ENCODE data around the gene BCAT1.
A peak's percentile ranks its signal among the peaks of the same experiment; 100 is the strongest.

BCAT1 gene, protein sequence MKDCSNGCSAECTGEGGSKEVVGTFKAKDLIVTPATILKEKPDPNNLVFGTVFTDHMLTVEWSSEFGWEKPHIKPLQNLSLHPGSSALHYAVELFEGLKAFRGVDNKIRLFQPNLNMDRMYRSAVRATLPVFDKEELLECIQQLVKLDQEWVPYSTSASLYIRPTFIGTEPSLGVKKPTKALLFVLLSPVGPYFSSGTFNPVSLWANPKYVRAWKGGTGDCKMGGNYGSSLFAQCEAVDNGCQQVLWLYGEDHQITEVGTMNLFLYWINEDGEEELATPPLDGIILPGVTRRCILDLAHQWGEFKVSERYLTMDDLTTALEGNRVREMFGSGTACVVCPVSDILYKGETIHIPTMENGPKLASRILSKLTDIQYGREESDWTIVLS

DNA sequence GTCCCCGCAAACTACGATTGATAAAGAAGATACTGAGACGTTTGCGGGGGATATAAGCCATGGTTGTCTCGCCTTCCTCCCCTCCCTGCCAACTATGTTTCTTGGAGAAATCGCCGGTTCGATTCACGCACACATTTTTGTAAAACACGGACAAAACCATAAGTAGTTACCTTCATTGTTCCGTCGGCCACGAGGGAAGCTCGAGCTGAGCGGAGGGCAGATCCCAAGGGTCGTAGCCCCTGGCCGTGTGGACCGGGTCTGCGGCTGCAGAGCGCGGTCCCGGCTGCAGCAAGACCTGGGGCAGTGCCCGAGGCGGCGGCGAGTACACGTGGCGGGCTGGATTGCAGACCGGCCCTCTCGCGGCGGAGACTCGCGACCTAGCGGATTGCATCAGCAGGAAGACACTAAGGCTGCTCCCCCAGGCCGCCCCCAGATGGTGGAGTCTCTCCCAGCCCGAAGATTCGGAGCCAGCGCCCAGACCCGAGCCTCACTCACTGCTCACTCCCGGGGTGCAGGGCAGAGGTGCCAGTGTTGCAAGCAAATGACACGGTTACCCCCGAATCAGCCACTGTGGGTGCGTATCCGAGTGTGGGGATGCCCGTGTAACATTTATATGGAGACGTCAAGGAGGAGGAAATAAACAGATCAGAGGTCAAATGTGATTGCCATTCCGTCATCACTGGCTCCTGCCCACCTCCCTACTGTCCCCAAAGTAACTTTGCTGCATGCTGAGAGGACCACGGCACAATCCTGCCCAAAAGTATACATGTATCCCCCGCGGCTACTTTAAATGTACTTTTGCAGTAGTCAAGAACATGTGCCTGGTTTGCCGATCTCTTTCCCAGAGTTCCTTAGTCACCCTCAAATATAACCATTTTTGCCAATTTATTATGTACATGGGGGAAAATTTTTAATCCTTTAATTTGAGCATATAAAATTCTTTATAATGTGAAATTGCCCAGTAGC, at the start of gene BCAT1:
Gene BCAT1 (minus strand): TSS at position 345 of the 966 bp plus-strand sequence. CDS start 169 bp downstream, at position 176.
- in situ Hi-C loops (cut with HindIII; ENCODE audit: low pct_unique_long_range_greater_than_20kb, low sequenced_read_pairs) = no loop called here
- no peak for DNase-seq (ENCODE audit: low read depth in 1 of 2, low spot score in 1 of 2)

DNA sequence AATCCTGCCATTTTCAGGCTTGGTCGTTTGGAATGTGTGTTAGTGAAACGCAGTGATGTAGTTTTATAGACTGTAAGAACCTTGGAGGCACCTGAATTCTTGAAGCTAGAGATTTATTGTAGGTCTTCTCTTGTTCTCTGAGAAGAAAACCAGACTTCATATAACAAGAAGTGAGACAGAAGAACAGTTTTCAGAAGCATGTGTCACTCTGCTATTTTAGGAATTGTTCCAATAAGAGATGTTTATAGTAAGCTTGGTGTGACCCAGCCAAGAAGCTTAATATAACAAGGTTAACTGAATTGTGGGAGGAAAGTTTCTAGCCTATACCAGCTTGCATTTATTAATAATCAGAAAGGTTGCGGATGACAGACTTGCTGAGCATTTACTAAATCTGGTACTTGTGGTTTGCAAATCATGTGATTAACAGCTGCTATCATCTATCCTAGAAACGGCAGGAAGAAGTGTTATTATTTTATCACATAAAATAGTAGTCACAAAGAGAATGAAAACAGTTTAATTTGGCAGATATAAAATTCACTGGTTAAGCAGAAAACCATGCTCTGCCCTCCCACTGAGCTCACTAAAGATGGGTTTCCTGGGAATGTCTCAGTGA, 49.2 kb upstream of the BCAT1 start:
- no peak for DNase-seq (ENCODE audit: low read depth in 1 of 2, low spot score in 1 of 2)
- in situ Hi-C loops (cut with HindIII; ENCODE audit: low pct_unique_long_range_greater_than_20kb, low sequenced_read_pairs) = no loop called here
- TF ChIP-seq JUND (IDR thresholded peaks at IDR 0.05; ENCODE audit: low read depth) = no peak

More for the DNA sequence above, at the start of gene BCAT1:
- TF ChIP-seq JUND (IDR thresholded peaks at IDR 0.05; ENCODE audit: low read depth) = no peak

DNA sequence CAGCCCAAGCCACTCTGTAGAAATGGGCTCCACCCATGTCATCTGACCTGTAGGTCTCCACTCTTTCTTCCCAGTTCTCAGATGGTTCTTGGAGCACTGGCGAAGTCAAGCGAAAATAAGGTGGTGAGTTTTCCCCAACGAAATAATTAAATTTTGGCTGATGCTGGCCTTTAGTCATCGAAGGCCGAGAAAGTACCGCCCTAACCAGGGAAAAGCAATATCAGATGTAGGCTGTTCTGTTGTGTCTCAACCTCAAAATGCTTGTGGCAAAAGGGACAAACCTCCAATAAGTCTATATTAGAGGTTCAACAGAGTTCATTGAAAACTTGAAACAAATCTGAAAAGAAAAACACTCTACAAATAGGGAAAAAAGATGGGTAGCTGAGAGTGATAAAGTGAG, 48.6 kb upstream of the BCAT1 start:
- DNase-seq (ENCODE audit: low read depth in 1 of 2, low spot score in 1 of 2) = no peak
- no peak for TF ChIP-seq JUND (IDR thresholded peaks at IDR 0.05; ENCODE audit: low read depth)
- in situ Hi-C loops (cut with HindIII; ENCODE audit: low pct_unique_long_range_greater_than_20kb, low sequenced_read_pairs) = no loop called here

DNA sequence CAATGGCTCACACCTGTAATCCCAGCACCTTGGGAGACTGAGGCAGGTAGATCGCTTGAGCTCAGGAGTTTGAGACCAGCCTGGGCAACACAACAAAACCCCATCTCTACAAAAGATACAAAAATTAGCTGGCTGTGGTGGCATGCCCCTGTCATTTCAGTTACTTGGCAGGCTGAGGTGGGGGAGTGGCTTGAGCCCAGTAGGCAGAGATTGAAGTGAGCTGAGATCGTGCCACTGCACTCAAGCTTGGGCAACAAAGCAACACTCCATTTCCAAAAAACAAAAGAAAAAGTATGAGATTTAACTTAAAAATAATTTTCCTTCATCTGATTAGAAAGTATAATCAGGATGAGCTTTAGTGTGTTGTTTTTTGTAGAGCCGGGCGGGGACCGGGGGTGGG, 47.9 kb upstream of the BCAT1 start:
- in situ Hi-C loops (cut with HindIII; ENCODE audit: low pct_unique_long_range_greater_than_20kb, low sequenced_read_pairs) = no loop called here
- TF ChIP-seq JUND (IDR thresholded peaks at IDR 0.05; ENCODE audit: low read depth) = no peak
- no peak for DNase-seq (ENCODE audit: low read depth in 1 of 2, low spot score in 1 of 2)

DNA sequence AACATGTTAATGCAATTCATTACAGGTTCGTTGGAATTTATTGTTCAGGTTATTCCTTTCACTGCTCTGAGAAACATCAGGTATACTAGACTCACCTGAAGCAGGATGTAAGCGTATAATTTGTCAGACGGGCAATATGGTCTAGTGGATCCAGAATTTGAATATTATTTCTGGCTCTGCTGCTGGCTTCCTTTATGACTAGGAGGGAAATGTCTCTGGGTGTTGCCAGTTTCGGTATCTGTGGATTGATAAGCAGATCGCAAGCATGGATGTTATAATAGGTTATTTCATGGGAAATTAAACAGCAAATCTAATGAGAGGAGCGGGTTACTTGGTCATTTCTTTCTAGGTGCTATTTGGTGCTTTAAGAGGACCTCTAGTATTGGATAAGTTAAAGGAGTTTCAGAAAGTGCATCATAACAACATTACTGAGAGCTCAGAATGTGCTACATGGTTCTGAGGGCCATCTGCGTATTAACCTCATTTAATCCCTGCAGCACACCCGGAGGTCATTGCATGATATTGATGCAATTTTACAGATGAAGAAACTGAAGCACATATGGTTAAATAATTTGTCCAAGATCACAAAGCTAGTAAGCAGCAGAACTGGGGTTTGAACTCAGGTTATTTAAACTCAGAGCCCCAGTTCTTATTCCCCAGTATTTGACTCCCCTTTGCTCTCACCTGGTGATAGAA, 47.3 kb upstream of the BCAT1 start:
- in situ Hi-C loops (cut with HindIII; ENCODE audit: low pct_unique_long_range_greater_than_20kb, low sequenced_read_pairs) = no loop called here
- no peak for TF ChIP-seq JUND (IDR thresholded peaks at IDR 0.05; ENCODE audit: low read depth)
- no peak for DNase-seq (ENCODE audit: low read depth in 1 of 2, low spot score in 1 of 2)

DNA sequence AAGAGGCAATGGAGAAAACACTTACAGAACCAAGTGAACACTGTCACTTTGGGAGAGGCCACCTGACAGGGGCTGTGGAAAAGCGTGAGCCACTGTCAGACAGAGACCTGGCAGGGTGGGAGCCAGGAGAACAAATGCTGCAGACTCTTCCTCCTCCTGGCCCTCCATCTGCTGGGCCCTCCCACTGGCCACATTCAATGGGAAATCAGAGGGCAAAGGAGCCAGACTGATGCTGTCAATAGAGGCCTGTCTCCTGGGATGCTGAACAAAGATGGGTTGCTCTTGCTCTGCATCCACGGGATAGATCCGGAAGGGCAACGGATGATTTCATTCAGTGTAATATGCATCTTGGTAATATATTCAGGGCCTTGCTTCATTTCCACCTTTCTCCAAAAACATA, 44.9 kb upstream of the BCAT1 start:
- in situ Hi-C loops (cut with HindIII; ENCODE audit: low pct_unique_long_range_greater_than_20kb, low sequenced_read_pairs) = no loop called here
- no peak for DNase-seq (ENCODE audit: low read depth in 1 of 2, low spot score in 1 of 2)
- TF ChIP-seq JUND (IDR thresholded peaks at IDR 0.05; ENCODE audit: low read depth) = no peak

DNA sequence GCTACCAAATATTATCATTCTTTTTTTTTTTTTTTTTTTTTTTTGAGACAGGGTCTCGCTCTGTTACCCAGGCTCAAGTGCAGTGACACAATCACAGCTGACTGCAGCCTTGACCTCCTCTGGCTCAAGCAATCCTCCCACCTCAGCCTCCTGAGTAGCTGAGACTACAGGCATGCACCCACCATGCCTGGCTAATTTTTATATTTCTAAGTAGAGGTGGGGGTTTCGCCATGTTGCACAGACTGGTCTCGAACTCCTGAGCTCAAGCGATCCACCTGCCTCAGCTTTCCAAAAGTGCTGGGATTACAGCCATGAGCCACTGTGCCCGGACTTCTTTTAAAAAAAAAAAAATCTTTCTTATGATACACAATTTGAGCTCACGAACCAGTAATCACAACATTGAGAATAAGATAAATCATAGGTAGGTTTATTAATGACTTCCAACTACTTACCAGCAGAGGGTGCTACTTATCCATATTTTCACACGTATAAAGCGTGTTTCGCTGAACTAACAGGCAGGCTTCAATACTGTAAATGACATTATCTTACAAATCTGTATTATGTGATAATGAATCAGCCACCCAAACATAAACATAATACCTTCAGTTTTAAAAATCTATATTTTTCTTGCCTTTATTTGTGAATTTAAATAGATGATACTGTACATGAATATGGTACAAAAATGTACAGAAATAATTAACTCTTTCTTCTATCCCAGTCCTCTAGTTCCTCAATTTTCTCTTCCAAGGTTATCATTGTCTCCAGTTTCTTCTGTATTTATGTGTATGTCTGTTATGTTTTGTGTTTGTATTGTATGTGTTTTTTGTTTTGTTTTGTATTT, 42.5 kb upstream of the BCAT1 start:
- TF ChIP-seq JUND (IDR thresholded peaks at IDR 0.05; ENCODE audit: low read depth) = no peak
- DNase-seq (ENCODE audit: low read depth in 1 of 2, low spot score in 1 of 2) = peak; percentile 45 to 77
- in situ Hi-C loops (cut with HindIII; ENCODE audit: low pct_unique_long_range_greater_than_20kb, low sequenced_read_pairs) = no loop called here

DNA sequence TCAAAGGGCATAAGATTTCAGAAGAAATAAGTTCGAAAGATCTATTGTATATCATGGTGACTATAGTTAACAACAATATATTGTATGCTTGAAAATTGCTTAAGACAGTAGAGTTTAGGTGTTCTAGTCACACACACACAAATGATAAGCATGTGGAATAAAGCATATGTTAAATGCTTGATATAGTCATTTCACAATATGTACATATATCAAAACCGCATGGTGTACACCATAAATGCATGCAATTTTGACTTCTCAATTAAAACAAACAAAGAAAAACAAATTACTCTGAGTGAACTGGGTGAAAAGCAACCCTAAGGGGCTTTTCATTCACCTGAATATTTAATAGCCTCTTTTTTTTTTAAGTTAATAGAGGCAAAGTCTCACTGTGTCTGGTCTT, 40.3 kb upstream of the BCAT1 start:
- in situ Hi-C loops (cut with HindIII; ENCODE audit: low pct_unique_long_range_greater_than_20kb, low sequenced_read_pairs) = no loop called here
- DNase-seq (ENCODE audit: low read depth in 1 of 2, low spot score in 1 of 2) = no peak
- TF ChIP-seq JUND (IDR thresholded peaks at IDR 0.05; ENCODE audit: low read depth) = no peak

DNA sequence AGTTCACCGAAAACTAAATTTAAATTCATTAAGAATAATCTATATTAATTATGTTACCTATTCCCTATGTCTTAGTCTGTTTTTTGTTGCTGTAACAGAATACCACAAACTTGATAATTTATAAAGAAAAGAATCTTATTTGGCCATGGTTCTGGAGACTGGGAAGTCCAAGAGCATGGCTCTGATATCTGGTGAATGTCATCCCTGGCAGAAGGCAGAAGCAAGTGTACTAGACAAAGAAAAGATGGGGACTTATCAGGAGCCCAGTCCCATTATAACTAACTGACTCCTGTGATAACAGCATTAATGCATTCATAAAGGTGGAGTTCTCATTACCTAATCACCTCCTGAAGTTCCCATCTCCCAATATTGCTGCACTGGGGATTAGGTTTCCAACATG, 33.3 kb upstream of the BCAT1 start:
- in situ Hi-C loops (cut with HindIII; ENCODE audit: low pct_unique_long_range_greater_than_20kb, low sequenced_read_pairs) = no loop called here

DNA sequence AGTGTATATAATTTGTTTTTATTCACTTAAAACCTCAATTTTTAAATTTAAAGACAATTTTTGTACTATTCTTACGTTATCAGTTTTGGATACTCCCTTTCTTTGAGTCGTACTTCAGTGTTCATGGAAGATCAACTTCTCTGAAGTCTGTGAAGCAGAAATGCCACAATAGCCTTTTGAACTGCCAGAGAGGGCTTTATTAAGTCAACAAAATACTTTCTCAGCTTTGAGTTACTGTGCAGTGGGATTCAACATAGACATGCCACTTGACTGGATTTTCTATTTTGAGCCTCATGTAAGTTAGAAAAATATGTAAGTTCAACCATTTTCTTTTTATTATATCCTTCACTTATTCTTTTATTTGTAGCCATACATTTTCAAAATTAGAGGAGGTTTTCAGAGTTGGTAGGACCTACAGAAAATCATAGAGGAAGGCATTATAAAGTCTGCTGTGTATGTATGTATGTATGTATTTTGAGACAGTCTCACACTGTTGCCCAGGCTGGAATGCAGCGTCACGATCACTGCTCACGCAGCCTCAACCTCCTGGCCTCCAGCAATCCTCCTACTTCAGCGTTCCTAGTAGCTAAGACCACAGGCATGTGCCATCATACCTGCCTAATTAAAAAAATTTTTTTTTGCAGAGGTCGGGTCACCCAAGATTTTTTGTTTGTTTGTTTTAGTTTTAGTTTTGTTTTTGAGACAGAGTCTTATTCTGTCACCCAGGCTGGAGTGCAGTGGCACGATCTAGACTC, 31.3 kb upstream of the BCAT1 start:
- no peak for TF ChIP-seq JUND (IDR thresholded peaks at IDR 0.05; ENCODE audit: low read depth)
- in situ Hi-C loops (cut with HindIII; ENCODE audit: low pct_unique_long_range_greater_than_20kb, low sequenced_read_pairs) = no loop called here
- peak in 1 of 2 experiments; percentile 47 for DNase-seq (ENCODE audit: low read depth in 1 of 2, low spot score in 1 of 2)

More for the DNA sequence above, 33.3 kb upstream of the BCAT1 start:
- DNase-seq (ENCODE audit: low read depth in 1 of 2, low spot score in 1 of 2) = no peak
- no peak for TF ChIP-seq JUND (IDR thresholded peaks at IDR 0.05; ENCODE audit: low read depth)

DNA sequence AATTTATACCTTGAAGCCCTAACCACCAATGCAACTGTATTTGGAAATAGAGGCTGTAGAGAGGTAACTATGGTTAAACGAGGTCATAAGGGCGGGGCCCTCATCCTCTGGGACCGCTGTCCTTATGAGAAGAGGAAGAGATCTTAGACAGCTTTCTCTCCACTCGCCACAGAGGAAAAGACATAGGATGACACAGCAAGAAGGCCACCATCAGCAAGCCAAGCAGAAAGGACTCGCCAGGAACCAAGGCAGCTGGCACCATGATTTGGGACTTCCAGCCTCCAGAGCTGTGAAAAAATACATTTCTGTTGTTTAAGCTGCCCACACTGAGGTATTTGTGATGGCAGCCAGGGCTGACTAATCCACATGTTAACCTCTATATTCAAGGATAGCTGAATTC, 30.4 kb upstream of the BCAT1 start:
- no peak for TF ChIP-seq JUND (IDR thresholded peaks at IDR 0.05; ENCODE audit: low read depth)
- no peak for DNase-seq (ENCODE audit: low read depth in 1 of 2, low spot score in 1 of 2)
- in situ Hi-C loops (cut with HindIII; ENCODE audit: low pct_unique_long_range_greater_than_20kb, low sequenced_read_pairs) = no loop called here

Data from T47D (cell line).